ENCODE measurements around the gene LAMC3. TPM values are rescaled to one million over a fixed set of nuclear protein-coding genes. Genes with fewer than 3 reads are reported as not detected.

The LAMC3 gene
- total RNA-seq, 4 donors from 2014 or later: 0.06 to 0.50 (median 0.34) TPM; not detected in 1

GRCh38 chr9:130970855-130971254, 38.1 kb upstream of the LAMC3 start:
- H3K36me3 ChIP-seq: no peaks in the 10 kb centered on the region
- no peaks in the 10 kb centered on the region for H3K9me3 ChIP-seq
- intact Hi-C loops (cut with DNase I): no loop called here
- H3K4me3 ChIP-seq: no peak overlapping the region
- no peak for DNase-seq (ENCODE audit: extremely low spot score)
- TF ChIP-seq EP300 (IDR thresholded peaks at IDR 0.05) (no peak), POLR2AphosphoS5 (IDR thresholded peaks at IDR 0.05) (no peak), CTCF (IDR thresholded peaks at IDR 0.05) (no peak), POLR2A (IDR thresholded peaks at IDR 0.05; ENCODE audit: low read depth) (no peak)
- 80% methylated on average over 3 of the region's 3 CpGs for WGBS
- no peaks in the 10 kb centered on the region for H3K4me1 ChIP-seq
- peaks cover 0 to 37% (median 5%) of the 10 kb centered on the region in 4 donors for H3K27me3 ChIP-seq
- H3K27ac ChIP-seq (replicated peaks in 1 of 4): no peak overlapping the region

GRCh38 chr9:130971294-130971849, 37.6 kb upstream of the LAMC3 start:
- Histone ChIP-seq H3K36me3 (no peaks in the 10 kb centered on the region), H3K27me3 (peaks cover 0 to 37% (median 5%) of the 10 kb centered on the region in 4 donors), H3K4me3 (no peak overlapping the region), H3K4me1 (no peaks in the 10 kb centered on the region), H3K9me3 (no peaks in the 10 kb centered on the region), H3K27ac (replicated peaks in 1 of 4) (no peak overlapping the region)
- TF ChIP-seq POLR2AphosphoS5 (IDR thresholded peaks at IDR 0.05) (no peak), CTCF (IDR thresholded peaks at IDR 0.05) (no peak), EP300 (IDR thresholded peaks at IDR 0.05) (no peak), POLR2A (IDR thresholded peaks at IDR 0.05; ENCODE audit: low read depth) (no peak)
- intact Hi-C loops (cut with DNase I): no loop called here
- 58% methylated on average over 7 of the region's 12 CpGs for WGBS
- DNase-seq (ENCODE audit: extremely low spot score): no peak

DNA sequence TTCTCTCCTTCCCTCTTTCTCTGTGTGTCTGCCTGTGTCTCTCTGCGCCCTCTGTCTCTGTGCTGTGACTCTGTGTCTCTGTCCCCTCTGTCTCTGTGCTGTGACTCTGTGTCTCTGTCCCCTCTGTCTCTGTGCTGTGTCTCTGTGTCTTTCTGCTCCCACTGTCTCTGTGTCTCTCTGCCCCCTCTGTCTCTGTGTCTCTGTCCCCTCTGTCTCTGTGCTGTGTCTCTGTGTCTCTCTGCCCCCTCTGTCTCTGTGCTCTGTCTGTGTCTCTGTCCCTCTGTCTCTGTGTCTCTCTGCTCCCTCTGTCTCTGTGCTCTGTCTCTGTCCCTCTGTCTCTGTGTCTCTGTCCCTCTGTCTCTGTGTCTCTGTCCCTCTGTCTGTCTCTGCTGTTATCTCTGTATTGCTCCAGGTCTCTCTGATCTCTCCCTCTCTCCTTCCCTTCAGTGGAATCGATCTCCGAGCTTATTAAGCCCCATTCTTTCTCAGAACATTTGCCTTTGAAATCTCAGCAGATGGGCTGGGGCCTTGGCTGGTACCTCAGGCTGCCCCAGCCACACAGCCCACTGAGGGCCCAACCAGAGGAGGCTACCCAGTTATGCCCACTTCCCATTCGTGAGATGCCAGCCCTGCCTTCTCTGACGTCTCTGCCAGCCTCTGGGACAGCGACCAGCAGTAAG, 36.6 kb upstream of the LAMC3 start:
- peaks cover 0 to 39% (median 5%) of the 10 kb centered on the region in 4 donors for H3K27me3 ChIP-seq
- no peak for DNase-seq (ENCODE audit: extremely low spot score)
- WGBS: 75% methylated on average over 5 of the region's 6 CpGs
- no peak overlapping the region for H3K4me3 ChIP-seq
- no peak overlapping the region for H3K27ac ChIP-seq (replicated peaks in 1 of 4)
- H3K4me1 ChIP-seq: no peaks in the 10 kb centered on the region
- H3K36me3 ChIP-seq: no peaks in the 10 kb centered on the region
- intact Hi-C loops (cut with DNase I): no loop called here
- H3K9me3 ChIP-seq: no peaks in the 10 kb centered on the region
- TF ChIP-seq CTCF (IDR thresholded peaks at IDR 0.05) (no peak), POLR2A (IDR thresholded peaks at IDR 0.05; ENCODE audit: low read depth) (no peak), POLR2AphosphoS5 (IDR thresholded peaks at IDR 0.05) (no peak), EP300 (IDR thresholded peaks at IDR 0.05) (no peak)

DNA sequence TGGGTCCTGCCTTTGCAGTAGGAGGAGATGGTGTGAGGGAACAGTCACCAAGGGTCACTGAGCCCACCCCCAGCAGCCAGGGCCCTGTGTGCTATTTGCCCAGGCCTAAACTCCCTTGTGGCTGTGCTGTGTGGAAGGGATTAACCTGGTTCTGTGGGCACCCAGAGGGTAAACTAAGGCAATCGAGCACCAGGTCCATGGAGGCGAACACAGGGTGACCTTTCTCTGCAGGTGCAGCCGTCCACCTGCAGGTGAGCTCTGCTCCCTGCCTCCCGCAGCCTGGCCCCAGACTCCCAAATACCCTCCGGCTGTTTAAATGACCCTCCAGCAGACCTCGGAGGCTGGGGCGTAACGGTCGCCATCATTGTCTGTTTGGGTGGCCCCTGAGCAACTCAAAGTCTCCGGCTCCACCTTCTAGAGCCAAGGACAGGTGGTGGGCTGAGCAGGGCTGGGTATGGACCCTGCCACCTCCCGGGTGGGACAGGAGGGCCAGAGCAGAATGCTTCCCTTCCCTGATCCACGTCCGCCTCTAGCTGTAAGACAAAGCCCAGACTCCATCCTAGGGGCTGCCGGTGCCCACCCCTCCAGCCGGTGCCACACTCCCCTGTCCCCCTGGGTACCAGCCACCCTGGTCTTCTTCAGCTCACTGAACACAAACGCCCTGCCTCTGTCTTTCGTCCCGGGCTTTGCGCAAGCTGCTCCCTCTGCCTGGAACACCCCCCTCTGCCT, 35.9 kb upstream of the LAMC3 start:
- Histone ChIP-seq H3K36me3 (no peaks in the 10 kb centered on the region), H3K27me3 (peaks cover 0 to 46% (median 5%) of the 10 kb centered on the region in 4 donors), H3K4me1 (no peaks in the 10 kb centered on the region), H3K9me3 (no peaks in the 10 kb centered on the region), H3K27ac (replicated peaks in 1 of 4) (no peak overlapping the region), H3K4me3 (no peak overlapping the region)
- WGBS: 74% methylated on average over 12 of the region's 19 CpGs
- TF ChIP-seq EP300 (IDR thresholded peaks at IDR 0.05) (no peak), POLR2AphosphoS5 (IDR thresholded peaks at IDR 0.05) (no peak), POLR2A (IDR thresholded peaks at IDR 0.05; ENCODE audit: low read depth) (no peak), CTCF (IDR thresholded peaks at IDR 0.05) (no peak)
- DNase-seq (ENCODE audit: extremely low spot score): no peak
- intact Hi-C loops (cut with DNase I): no loop called here
